ENCODE measurements around the gene SPIB.

Gene SPIB

DNA sequence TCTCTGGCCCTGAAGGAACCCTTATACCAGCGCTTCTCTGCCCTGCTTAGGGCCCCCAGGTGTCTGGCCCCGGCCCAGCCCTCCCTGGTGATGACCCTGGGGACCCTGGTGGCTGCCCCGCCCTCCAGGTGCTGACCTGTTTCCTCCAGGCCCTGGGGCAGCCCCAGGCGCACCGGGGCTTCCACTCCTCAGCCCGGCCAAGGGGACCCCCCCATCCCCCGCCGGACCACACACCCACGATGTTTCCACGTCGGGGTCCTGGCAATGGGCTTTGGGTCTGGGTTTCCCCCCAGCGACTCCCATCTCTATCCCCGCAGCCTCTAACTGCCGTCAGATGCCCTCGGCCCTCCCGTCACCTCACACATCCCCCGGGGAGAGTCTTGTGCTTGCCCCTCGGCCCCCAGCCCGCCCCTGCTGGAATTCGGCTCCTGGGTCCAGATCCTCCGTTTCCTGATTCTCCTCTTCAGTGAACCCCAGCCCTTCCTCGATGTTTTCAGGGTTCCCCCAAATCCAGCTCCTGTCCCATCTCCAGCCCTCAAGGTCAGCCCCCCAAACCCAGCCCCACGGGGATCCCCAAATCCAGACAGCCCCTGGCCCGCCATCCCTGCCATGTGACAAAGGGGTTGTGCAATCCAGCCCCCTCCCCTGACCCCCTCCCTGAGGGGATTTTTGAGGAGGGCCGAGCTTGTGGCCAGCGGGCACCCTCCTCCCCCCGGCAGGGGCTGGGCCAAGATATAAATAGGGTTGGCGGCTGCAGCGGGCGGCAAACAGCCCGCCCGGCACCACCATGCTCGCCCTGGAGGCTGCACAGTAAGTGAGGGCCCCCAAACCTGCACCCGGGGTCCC, at the start of gene SPIB:
Gene SPIB, plus strand, starts transcription at position 763 of the 846 bp plus-strand sequence. Its CDS starts 25 bp downstream, at position 788.
- DNase-seq (ENCODE audit: extremely low read depth in 1 of 2, low read depth in 1 of 2) = no peak

DNA sequence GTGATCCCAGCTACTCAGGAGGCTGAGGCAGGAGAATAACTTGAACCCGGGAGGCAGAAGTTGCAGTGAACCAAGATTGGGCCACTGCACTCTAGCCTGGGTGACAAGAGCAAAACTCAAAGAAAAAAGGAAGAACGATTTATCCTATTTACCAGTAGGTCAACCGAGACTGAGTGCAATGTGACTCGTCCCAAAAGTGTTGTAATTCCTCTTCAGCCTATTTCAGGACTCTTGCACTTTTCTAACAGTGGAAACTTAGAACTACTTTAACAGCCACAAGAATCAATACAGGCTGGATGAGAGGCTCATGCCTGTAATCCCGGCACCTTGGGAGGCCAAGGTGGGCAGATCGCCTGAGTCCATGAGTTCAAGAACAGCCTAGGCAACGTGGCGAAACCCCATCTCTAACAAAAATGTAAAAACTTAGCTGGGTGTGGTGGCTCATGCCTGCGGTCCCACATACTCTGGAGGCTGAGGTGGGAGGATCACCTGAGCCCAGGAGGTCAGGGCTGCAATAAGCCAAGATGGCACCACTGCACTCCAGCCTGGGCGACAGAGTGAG, 46.7 kb upstream of the SPIB start:
- DNase-seq (ENCODE audit: extremely low read depth in 1 of 2, low read depth in 1 of 2) = no peak

- peak; percentile 86 for DNase-seq (ENCODE audit: extremely low read depth in 1 of 2, low read depth in 1 of 2)
These were observed 42.3 kb upstream of the SPIB start, which contains the start of gene NR1H2 for GRCh38 chr19:50376166-50377050. NR1H2 (plus strand) TSS chr19:50376457; CDS start chr19:50377606, 1,149 bp downstream.

DNA sequence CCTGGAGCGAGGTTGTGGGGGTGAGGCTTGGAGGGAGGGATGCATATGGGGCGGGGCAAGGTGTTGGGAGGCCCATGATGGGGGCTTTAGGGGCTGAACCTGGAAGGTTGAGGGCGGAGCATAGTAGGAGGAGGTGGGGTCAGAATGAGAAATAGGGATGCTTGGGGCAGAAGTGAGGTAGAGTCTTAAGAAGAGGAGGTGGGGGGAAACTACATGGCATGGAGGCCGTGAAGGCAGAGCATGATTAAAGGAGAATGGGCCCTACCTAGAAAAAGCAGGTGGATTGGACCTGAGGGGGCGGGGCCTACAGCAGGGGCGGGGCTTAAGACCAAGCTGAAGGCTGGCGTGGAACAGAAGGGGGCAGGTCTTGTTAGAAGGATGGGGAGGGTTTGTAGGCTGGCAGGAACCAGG, 41.7 kb upstream of the SPIB start:
- peak in 1 of 2 donors; percentile 27 for DNase-seq (ENCODE audit: extremely low read depth in 1 of 2, low read depth in 1 of 2)

GRCh38 chr19:50377517-50377916, 41.2 kb upstream of the SPIB start:
- no peak for DNase-seq (ENCODE audit: extremely low read depth in 1 of 2, low read depth in 1 of 2)

GRCh38 chr19:50378169-50378862, 40.4 kb upstream of the SPIB start:
- no peak for DNase-seq (ENCODE audit: extremely low read depth in 1 of 2, low read depth in 1 of 2)

DNA sequence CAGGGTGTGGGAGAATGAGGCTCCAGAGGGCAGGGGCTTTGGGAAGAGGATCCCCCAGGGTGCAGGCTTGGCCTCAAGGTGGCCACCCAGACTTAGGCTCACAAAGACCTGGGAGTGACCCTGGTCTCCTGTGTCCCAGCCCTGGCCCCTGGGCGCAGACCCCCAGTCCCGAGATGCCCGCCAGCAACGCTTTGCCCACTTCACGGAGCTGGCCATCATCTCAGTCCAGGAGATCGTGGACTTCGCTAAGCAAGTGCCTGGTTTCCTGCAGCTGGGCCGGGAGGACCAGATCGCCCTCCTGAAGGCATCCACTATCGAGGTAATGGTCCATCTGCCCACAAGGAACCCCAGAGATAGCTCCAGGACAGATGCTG, 39.9 kb upstream of the SPIB start:
- no peak for DNase-seq (ENCODE audit: extremely low read depth in 1 of 2, low read depth in 1 of 2)

- DNase-seq (ENCODE audit: extremely low read depth in 1 of 2, low read depth in 1 of 2) = no peak
These were observed 39.1 kb upstream of the SPIB start for GRCh38 chr19:50379602-50380001.

- DNase-seq (ENCODE audit: extremely low read depth in 1 of 2, low read depth in 1 of 2) = no peak
These were observed 38.6 kb upstream of the SPIB start for GRCh38 chr19:50380137-50380536.

DNA sequence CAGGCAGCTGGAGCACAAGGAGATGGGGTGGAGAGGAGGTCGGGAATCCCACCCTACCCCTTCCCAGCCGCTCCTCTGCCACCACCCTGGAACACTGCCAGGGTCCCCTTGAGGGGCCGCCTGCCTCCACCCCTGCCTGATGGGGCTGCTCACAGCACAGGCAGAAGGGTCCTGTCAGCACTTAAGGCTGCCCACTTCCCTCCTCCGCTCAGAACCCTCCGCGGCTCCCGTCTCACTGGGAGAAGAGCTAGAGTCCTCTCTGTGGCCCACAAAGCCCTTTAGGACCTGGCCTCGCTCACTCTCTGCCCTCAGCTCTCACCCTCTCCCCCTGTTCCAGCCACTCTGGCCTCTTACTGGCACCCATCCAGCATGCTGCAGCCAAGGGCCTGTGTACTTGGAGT, 38.0 kb upstream of the SPIB start:
- DNase-seq (ENCODE audit: extremely low read depth in 1 of 2, low read depth in 1 of 2) = no peak

GRCh38 chr19:50381881-50382729, 36.6 kb upstream of the SPIB start:
- no peak for DNase-seq (ENCODE audit: extremely low read depth in 1 of 2, low read depth in 1 of 2)

DNA sequence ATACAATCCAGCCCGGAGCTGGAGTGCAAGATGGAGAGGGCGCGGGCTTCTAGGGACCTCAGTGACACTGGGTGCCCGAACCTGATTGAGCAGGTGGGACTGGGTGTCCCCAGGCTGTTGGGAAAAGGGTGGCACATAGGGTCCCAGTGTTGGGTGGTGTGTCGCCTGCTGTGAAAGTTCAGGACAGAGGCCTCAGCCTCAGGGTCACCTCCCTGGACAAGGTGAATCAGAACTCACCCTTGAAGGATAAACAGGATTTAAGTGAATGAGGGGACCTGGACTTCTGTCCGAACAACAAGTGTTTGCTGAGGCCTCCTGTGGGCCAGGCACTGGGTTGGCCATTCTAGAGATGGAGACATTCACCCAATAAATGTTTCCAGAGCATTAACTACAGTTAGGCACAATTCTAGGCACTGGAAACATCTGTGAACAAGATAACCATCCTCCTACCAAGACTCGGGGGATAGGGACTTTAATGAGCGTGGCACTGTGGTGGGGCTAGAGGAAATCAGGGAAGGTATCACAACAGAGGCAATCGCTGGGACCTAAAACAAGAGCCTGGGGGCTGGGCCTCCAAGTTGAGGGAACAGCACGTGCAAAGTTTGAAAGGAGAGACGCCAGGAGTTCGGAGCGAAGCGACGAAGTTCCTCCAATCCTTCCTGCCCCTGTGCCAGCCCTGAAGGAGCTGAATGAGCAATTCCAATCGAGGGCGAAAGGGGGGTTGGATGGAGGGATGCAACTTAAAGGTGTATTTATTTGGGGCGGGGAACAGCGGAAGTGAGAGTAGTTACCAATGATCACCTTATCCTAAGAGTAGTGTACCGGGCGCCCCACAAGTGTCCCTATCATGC, 35.5 kb upstream of the SPIB start:
- no peak for DNase-seq (ENCODE audit: extremely low read depth in 1 of 2, low read depth in 1 of 2)

DNA sequence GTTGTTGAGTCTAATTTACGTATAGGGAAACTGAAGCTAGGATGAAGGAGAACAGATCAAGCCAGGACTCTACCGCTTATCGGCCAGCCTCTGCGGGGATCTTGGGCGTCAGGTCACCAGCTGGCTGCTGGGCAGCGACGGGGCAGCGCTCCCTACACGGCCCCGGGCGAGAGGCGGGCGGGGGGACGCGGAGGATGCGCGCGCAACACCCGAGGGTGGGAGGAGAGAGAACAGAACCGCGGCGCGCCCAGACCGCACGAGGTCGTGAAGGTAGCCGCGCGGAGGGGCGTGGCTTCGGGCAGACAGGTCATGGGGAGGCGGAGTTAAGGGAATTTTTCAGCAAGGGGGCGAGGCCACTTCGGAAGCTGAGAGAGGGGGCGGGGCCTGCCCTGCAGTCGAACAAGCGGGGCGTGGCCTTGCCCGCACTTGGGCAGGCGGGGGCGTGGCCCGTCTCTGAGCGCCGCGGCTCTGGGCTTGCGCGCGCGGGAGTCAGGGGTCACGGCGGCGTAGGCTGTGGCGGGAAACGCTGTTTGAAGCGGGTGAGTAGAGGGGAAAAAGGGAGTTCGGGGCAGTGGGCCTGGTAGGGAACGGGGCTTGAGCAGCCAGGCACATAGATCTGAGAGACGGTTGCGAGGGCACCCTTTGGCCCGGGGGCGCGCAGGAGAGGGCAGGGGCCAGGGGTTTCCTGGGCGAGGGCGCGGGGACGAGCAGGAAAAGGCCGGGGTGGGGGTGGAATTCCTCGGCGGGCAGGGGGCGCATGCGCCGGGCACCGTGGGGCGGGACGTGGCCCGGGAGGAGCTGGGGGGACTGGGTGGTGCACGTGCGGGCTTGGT, 34.7 kb upstream of the SPIB start, which contains the start of gene POLD1:
Gene POLD1, plus strand, starts transcription at position 496 of the 833 bp plus-strand sequence. CDS start 14,505 bp downstream, outside the sequence.
- DNase-seq (ENCODE audit: extremely low read depth in 1 of 2, low read depth in 1 of 2) = peak; percentile 96 to 98

GRCh38 chr19:50384685-50385535, 33.8 kb upstream of the SPIB start:
- no peak for DNase-seq (ENCODE audit: extremely low read depth in 1 of 2, low read depth in 1 of 2)

DNA sequence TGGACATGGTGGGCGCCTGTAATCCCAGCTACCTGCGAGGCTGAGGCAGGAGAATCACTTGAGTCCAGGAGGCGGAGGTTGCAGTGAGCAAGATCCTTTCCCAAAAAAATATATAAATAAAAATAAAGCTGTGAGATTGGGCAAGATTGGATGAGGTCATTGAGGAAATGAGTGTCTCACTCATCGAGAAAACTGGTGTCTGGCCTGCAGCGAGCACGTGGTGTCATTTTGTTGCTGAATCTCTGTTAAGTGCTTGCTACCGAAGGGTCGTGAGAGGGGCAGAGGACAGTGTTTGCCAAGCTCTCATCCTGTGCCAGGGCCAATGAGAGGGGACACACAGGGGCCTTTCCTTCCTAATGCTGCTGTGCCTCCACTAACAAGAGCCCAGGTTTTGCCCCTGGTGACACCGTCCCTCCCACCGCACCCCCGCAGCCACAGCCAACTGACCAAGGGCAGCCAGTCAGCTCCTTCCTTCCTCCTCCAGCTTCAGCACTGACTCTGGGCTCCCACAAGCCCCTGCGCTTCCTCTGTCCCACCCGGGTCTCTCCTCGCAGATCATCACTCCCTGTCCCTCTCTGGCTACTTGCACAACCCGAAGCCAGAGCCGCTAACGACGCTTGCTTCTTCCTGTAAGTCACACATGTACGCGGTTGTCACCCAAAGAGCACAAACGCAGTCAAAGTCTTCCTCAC, 31.4 kb upstream of the SPIB start:
- DNase-seq (ENCODE audit: extremely low read depth in 1 of 2, low read depth in 1 of 2) = no peak

DNA sequence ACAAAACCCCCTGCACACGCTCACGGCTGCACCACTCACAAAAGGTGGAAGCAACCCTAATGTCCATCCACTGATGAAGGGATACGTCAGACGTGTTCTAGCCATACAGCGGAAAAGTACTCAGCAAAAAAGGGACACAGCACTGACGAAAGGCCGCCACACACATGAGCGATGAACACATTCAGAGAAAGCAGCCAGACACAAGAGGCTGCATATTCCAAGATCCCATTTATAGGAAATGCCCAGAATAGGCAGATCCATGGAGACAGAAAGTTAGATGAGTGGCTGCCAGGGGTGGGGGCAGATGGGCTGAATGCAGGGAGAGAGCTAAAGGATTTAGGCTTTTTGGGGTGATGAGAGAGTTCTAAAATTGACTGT, 30.9 kb upstream of the SPIB start:
- no peak for DNase-seq (ENCODE audit: extremely low read depth in 1 of 2, low read depth in 1 of 2)

Measured in activated CD8-positive, alpha-beta memory T cell treated with anti-CD3 and anti-CD28 coated beads for 1 hour (primary cell).